Transverse colon (tissue), 3 donors: ENCODE data around the gene KHDRBS2.

Experiments
- POLR2A ChIP-seq: fragments of 450-650 bp; IDR thresholded peaks from one replicate; pipeline ENCODE4 v1.6.1; 2016; ENCODE audit warnings: antibody characterized with exemption, mild to moderate bottlenecking, moderate library complexity
- TF ChIP-seq, protein P1 (sequence below), 5 experiments: fragments of 200-600 bp in 3 of 5; fragments of 450-650 bp in 2 of 5; sonication (generic) in 3 of 5; IDR thresholded peaks; 1 replicate in 2 of 5; 2 replicates in 3 of 5; pipeline ENCODE4 v1.5.1; 2016 to 2017; ENCODE audit warnings: antibody characterized with exemption in 5 of 5, inconsistent platforms in 3 of 5, mild to moderate bottlenecking in 2 of 5, moderate library complexity in 1 of 5

DNA sequence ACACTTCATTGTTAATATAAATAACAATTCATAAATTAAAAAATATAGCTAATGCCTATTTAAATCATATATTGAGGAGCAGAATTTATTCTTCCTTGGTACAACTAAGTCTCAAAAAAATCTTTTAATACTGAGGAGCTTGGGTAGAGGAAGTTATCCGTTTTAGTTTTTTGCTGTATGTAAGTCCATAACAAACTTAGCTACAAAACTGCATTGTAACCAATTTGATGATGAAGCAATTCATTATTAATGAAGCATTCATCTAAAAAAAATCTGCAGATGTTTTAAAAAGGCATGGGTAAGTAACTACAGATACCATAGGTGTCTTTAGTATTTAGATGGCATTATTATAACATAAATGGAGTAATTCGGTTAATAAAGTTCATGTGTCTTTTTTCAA is 1.3 kb downstream of the KHDRBS2 start:
- TF ChIP-seq, protein P1, sequence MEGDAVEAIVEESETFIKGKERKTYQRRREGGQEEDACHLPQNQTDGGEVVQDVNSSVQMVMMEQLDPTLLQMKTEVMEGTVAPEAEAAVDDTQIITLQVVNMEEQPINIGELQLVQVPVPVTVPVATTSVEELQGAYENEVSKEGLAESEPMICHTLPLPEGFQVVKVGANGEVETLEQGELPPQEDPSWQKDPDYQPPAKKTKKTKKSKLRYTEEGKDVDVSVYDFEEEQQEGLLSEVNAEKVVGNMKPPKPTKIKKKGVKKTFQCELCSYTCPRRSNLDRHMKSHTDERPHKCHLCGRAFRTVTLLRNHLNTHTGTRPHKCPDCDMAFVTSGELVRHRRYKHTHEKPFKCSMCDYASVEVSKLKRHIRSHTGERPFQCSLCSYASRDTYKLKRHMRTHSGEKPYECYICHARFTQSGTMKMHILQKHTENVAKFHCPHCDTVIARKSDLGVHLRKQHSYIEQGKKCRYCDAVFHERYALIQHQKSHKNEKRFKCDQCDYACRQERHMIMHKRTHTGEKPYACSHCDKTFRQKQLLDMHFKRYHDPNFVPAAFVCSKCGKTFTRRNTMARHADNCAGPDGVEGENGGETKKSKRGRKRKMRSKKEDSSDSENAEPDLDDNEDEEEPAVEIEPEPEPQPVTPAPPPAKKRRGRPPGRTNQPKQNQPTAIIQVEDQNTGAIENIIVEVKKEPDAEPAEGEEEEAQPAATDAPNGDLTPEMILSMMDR (IDR thresholded peaks at IDR 0.05): no peak
- TF ChIP-seq POLR2A: no peak
